ENCODE results near the gene NEB. TPM values are rescaled to one million over a fixed set of nuclear protein-coding genes. Genes with fewer than 3 reads are reported as not detected.

The NEB gene
- total RNA-seq, 1 donor from 2014 or later: 0.08 TPM

GRCh38 chr2:151770995-151771394 lies 36.7 kb upstream of the NEB start:
- Mint-ChIP-seq H3K4me3 (no peak overlapping the region), H3K27ac (no peak overlapping the region), H3K27me3 (ENCODE audit: insufficient read depth) (no peaks in the 10 kb centered on the region), H3K4me1 (ENCODE audit: low read depth) (peaks cover 6% of the 10 kb centered on the region), H3K9me3 (no peaks in the 10 kb centered on the region), H3K36me3 (ENCODE audit: low read depth) (no peaks in the 10 kb centered on the region)
- intact Hi-C loops (cut with micrococcal nuclease): no loop called here
- no peak for DNase-seq (ENCODE audit: low spot score)

GRCh38 chr2:151769606-151770005 lies 35.3 kb upstream of the NEB start:
- Mint-ChIP-seq H3K27ac (no peak overlapping the region), H3K36me3 (ENCODE audit: low read depth) (no peaks in the 10 kb centered on the region), H3K27me3 (ENCODE audit: insufficient read depth) (no peaks in the 10 kb centered on the region), H3K4me3 (no peak overlapping the region), H3K9me3 (no peaks in the 10 kb centered on the region), H3K4me1 (ENCODE audit: low read depth) (peaks cover 6% of the 10 kb centered on the region)
- DNase-seq (ENCODE audit: low spot score): no peak
- intact Hi-C loops (cut with micrococcal nuclease): no loop called here

DNA sequence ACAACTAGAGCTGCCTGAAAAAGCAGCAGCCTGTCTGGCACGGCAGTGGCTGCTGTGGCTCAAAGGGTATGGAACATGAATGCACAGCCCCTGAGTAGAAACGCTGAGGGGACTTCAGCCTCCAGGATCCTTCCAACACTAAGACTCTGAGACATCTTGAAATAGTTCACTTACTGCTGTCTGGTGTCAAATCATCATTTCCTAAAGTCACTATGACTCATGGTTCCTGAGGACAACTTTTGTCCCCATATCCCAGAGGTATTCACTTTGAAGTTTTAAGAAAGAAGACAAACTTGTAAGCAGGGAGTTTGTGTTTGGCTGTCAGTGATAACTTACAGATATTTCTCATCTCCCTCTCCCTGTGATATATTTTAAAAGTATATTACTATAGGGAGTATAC lies 33.3 kb upstream of the NEB start:
- no peak overlapping the region for H3K4me3 Mint-ChIP-seq
- H3K27me3 Mint-ChIP-seq (ENCODE audit: insufficient read depth): no peaks in the 10 kb centered on the region
- no peak overlapping the region for H3K27ac Mint-ChIP-seq
- no peaks in the 10 kb centered on the region for H3K36me3 Mint-ChIP-seq (ENCODE audit: low read depth)
- H3K9me3 Mint-ChIP-seq: no peaks in the 10 kb centered on the region
- peaks cover 6% of the 10 kb centered on the region for H3K4me1 Mint-ChIP-seq (ENCODE audit: low read depth)
- no peak for DNase-seq (ENCODE audit: low spot score)
- intact Hi-C loops (cut with micrococcal nuclease): no loop called here

DNA sequence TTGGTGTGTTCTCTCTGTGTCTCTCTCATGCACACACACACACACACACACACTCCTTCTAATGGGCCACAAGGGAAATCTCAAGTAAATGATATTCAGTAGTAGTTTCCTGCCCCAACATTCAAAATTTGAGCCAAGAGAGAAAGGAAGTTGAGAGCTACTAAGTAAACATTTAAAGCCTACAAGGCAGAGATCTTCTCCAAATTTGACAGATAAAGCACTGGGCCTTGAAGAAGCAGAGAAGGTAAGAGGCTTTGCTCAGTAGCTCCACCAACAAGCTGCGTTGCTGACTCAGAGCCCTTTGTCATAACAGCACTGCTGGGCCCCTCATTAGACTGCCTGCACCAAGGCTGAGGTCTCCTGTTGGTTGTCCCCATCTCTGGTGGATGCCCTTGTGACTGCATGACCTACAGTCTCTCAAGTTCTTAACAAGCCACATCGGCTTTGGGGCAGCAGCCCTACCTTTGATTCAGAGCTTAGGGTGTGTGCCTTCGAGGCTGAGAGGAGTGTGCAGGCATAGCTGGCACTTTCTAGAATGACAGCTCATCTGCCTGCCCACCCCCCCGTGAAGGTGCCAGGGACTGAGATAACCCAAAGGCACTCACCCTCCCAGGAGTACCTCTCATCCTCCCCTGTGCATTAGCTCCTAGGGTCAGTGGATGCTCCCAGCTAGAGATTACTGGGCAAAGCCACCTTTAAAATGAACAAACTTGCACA lies 32.3 kb upstream of the NEB start:
- intact Hi-C loops (cut with micrococcal nuclease): no loop called here
- peaks cover 6% of the 10 kb centered on the region for H3K4me1 Mint-ChIP-seq (ENCODE audit: low read depth)

DNA sequence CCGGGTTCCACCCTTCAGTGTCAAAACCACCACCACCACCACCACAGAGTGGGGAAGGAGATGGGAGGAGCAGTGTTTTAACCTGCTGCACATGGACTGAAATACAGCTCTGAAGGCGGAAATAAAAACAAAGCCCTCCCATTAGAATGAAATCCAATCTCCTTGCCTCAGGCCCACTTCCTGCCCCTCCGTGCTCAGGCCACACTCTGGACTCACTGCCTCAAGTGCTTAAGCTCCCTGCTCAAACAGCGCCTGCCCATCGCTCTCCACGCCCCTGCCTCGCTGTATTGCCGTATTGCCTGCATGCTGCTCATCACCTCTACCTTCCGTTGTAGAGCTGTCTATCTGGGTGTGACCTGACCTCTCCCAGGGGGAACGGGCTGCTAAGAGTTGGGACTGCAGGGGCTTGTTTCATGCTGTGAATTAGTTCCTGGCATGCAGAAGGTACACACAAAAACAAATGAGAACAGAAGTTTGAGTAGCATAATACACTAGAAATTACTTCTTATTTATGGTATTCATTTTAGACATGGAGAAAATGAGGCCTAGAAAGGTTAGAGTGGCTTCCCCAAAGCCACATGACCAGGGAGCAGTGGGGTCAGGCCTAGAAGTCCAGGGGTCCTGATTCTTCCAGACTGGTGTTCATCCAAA lies 31.6 kb upstream of the NEB start:
- Mint-ChIP-seq H3K9me3 (no peaks in the 10 kb centered on the region), H3K4me1 (ENCODE audit: low read depth) (peaks cover 6% of the 10 kb centered on the region), H3K27me3 (ENCODE audit: insufficient read depth) (no peaks in the 10 kb centered on the region), H3K4me3 (no peak overlapping the region), H3K36me3 (ENCODE audit: low read depth) (no peaks in the 10 kb centered on the region), H3K27ac (peak overlapping the region; percentile 3)
- DNase-seq (ENCODE audit: low spot score): no peak
- intact Hi-C loops (cut with micrococcal nuclease): no loop called here

More for the DNA sequence above, 32.3 kb upstream of the NEB start:
- Mint-ChIP-seq H3K9me3 (no peaks in the 10 kb centered on the region), H3K4me3 (no peak overlapping the region), H3K27me3 (ENCODE audit: insufficient read depth) (no peaks in the 10 kb centered on the region), H3K36me3 (ENCODE audit: low read depth) (no peaks in the 10 kb centered on the region), H3K27ac (peak overlapping the region; percentile 3)
- no peak for DNase-seq (ENCODE audit: low spot score)

- Mint-ChIP-seq H3K9me3 (no peaks in the 10 kb centered on the region), H3K4me3 (no peak overlapping the region), H3K27ac (no peak overlapping the region), H3K27me3 (ENCODE audit: insufficient read depth) (no peaks in the 10 kb centered on the region), H3K4me1 (ENCODE audit: low read depth) (peaks cover 6% of the 10 kb centered on the region), H3K36me3 (ENCODE audit: low read depth) (no peaks in the 10 kb centered on the region)
- no peak for DNase-seq (ENCODE audit: low spot score)
- intact Hi-C loops (cut with micrococcal nuclease): no loop called here
Measured at GRCh38 chr2:151762694-151763093, 28.4 kb upstream of the NEB start.

GRCh38 chr2:151761687-151762086 lies 27.4 kb upstream of the NEB start:
- intact Hi-C loops (cut with micrococcal nuclease): no loop called here
- Mint-ChIP-seq H3K36me3 (ENCODE audit: low read depth) (no peaks in the 10 kb centered on the region), H3K4me1 (ENCODE audit: low read depth) (peaks cover 6% of the 10 kb centered on the region), H3K27ac (no peak overlapping the region), H3K4me3 (no peak overlapping the region), H3K9me3 (no peaks in the 10 kb centered on the region), H3K27me3 (ENCODE audit: insufficient read depth) (no peaks in the 10 kb centered on the region)
- no peak for DNase-seq (ENCODE audit: low spot score)

GRCh38 chr2:151761193-151761592 lies 26.9 kb upstream of the NEB start:
- Mint-ChIP-seq H3K4me3 (no peak overlapping the region), H3K4me1 (ENCODE audit: low read depth) (peaks cover 1% of the 10 kb centered on the region), H3K27ac (no peak overlapping the region), H3K36me3 (ENCODE audit: low read depth) (no peaks in the 10 kb centered on the region), H3K9me3 (no peaks in the 10 kb centered on the region), H3K27me3 (ENCODE audit: insufficient read depth) (no peaks in the 10 kb centered on the region)
- no peak for DNase-seq (ENCODE audit: low spot score)
- intact Hi-C loops (cut with micrococcal nuclease): no loop called here

DNA sequence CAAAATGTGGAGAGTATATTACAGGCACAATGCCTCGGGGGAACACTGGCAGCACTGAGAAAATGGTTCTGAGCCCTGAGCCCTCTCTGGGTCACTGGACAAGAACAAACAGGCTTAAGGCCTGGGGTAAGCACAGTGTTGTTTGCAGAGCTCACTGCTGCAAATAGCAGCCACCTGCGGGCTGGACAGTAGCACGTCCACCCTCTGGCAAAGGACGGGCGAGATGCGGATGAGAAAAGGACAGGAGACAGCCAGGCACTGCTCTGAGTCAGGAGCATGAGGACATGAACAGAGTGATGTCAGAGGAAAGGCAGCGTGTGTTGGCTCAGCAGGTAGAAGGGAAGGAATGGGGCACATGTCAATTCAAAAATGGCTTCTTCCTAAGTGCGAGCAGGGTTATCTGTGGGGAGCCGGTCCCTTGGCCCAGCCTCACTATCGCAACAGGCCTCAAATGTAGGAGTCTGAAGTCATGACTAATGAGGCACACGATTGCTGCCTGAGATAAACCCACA lies 25.9 kb upstream of the NEB start:
- no peak overlapping the region for H3K27ac Mint-ChIP-seq
- H3K27me3 Mint-ChIP-seq (ENCODE audit: insufficient read depth): no peaks in the 10 kb centered on the region
- intact Hi-C loops (cut with micrococcal nuclease): no loop called here
- H3K4me3 Mint-ChIP-seq: no peak overlapping the region
- DNase-seq (ENCODE audit: low spot score): no peak
- no peaks in the 10 kb centered on the region for H3K9me3 Mint-ChIP-seq
- no peaks in the 10 kb centered on the region for H3K4me1 Mint-ChIP-seq (ENCODE audit: low read depth)
- no peaks in the 10 kb centered on the region for H3K36me3 Mint-ChIP-seq (ENCODE audit: low read depth)

DNA sequence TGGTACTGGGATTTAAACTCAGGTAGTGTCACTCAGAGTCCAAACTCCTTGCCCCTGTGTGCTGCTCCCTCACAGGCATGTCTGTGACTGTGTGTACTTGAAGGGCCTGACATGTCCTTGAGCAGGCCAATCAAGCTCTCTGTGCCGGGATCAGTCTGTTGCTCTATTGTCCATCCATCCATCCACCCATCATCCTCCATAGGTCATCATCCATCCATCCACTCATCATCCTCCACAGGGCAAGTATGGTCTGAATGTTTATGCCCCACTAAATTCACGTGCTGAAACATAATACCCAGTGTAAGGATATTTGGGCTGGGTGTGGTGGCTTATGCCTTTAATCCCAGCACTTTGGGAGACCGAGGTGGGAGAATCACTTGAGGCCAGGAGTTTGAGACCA lies 24.5 kb upstream of the NEB start:
- Mint-ChIP-seq H3K27ac (no peak overlapping the region), H3K36me3 (ENCODE audit: low read depth) (no peaks in the 10 kb centered on the region), H3K4me1 (ENCODE audit: low read depth) (no peaks in the 10 kb centered on the region), H3K9me3 (no peaks in the 10 kb centered on the region), H3K27me3 (ENCODE audit: insufficient read depth) (no peaks in the 10 kb centered on the region), H3K4me3 (no peak overlapping the region)
- DNase-seq (ENCODE audit: low spot score): no peak
- intact Hi-C loops (cut with micrococcal nuclease): no loop called here

DNA sequence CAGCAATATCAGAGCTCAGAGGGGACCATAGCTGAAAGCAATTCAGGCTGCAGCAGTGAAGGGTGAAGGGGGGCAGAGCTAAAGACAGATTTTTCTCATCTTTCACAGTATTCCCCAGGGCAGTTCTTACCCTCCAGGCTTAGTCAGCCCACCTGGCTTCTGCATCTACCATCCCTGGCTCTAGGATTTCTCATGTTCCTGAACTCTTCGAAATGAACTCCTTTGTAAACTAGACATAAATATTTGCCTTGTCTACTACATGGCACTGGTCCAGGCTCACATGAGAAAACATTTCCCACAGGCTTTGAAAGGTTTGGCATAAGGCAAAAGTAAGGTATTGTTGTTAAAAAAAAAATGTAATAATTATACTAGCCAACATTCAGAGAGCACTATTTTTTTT lies 23.6 kb upstream of the NEB start:
- Mint-ChIP-seq H3K4me3 (no peak overlapping the region), H3K36me3 (ENCODE audit: low read depth) (no peaks in the 10 kb centered on the region), H3K9me3 (no peaks in the 10 kb centered on the region), H3K4me1 (ENCODE audit: low read depth) (no peaks in the 10 kb centered on the region), H3K27ac (no peak overlapping the region), H3K27me3 (ENCODE audit: insufficient read depth) (no peaks in the 10 kb centered on the region)
- DNase-seq (ENCODE audit: low spot score): no peak
- intact Hi-C loops (cut with micrococcal nuclease): no loop called here

- Mint-ChIP-seq H3K27ac (no peak overlapping the region), H3K9me3 (no peaks in the 10 kb centered on the region), H3K4me3 (no peak overlapping the region), H3K4me1 (ENCODE audit: low read depth) (no peaks in the 10 kb centered on the region), H3K27me3 (ENCODE audit: insufficient read depth) (no peaks in the 10 kb centered on the region), H3K36me3 (ENCODE audit: low read depth) (no peaks in the 10 kb centered on the region)
- intact Hi-C loops (cut with micrococcal nuclease): no loop called here
- no peak for DNase-seq (ENCODE audit: low spot score)
Measured at GRCh38 chr2:151756820-151757219, 22.5 kb upstream of the NEB start.

DNA sequence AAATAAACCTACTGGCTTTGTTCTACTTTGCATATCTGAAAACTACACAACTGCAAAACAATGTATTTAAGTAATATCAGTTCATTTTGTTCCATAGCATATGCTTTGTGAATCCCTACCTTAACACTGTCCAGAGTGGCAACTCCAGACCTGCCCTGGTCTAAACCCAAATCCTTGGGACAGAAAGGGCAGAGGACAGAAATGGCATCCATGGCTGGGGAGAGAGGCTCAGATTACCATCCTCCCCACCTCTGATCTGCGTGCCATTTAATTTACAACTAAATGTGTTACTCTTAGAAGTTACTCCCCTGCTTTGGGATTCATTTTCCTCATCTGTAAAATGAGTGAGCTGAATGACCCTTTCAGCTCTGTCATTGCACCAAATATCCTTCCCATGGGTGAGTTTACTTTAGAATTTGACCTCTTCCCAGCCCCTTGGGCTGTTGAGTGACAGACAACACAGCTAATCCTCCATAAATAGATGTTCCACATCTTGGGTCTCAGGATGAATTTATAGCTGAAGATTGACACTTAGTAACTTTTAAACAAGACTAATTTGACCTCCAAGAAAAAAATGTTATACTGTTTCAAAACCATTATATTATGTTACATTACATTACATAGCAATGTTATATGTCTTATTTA lies 20.1 kb upstream of the NEB start:
- H3K27me3 Mint-ChIP-seq (ENCODE audit: insufficient read depth): no peaks in the 10 kb centered on the region
- H3K9me3 Mint-ChIP-seq: no peaks in the 10 kb centered on the region
- DNase-seq (ENCODE audit: low spot score): no peak
- no peak overlapping the region for H3K27ac Mint-ChIP-seq
- intact Hi-C loops (cut with micrococcal nuclease): no loop called here
- H3K4me3 Mint-ChIP-seq: no peak overlapping the region
- H3K36me3 Mint-ChIP-seq (ENCODE audit: low read depth): no peaks in the 10 kb centered on the region
- H3K4me1 Mint-ChIP-seq (ENCODE audit: low read depth): no peaks in the 10 kb centered on the region

Measured in activated T-helper 1 cell treated with anti-CD3 and anti-CD28 coated beads, Interleukin-12 subunit alpha, Interleukin-12 subunit beta, Interleukin-2, Interleukin-4 antibody, amounts not matched to agents 30 ng/mL and 10 ng/mL and 1 ng/mL, durations not matched to agents 14 hours and 24 hours and 36 hours (primary cell).